Measurements from ENCODE around the gene ABCA2. TPM values are rescaled to one million over a fixed set of nuclear protein-coding genes. Genes with fewer than 3 reads are reported as not detected.

Gene ABCA2
- total and polyA plus RNA-seq, 2 donors from 2014 or later, result 39.2 to 72.1 TPM

- Histone ChIP-seq H3K9me3 (ENCODE audit: control insufficient read depth in 2 of 3, insufficient read depth in 1 of 3, low read length in 3 of 3) (no peaks in the 10 kb centered on the region), H3K9ac (ENCODE audit: low read length in 3 of 3) (no peak overlapping the region), H3K36me3 (ENCODE audit: control insufficient read depth in 2 of 3, insufficient read depth in 3 of 3, low read length in 3 of 3) (no peaks in the 10 kb centered on the region), H3K4me3 (ENCODE audit: low read length in 3 of 3) (no peak overlapping the region), H3K4me1 (ENCODE audit: control insufficient read depth in 2 of 3, insufficient read depth in 2 of 3, low read depth in 1 of 3, low read length in 3 of 3) (peaks cover 0 to 14% (median 0%) of the 10 kb centered on the region in 3 donors), H3K27ac (ENCODE audit: low read depth in 2 of 2, low read length in 2 of 2) (no peak overlapping the region), H3K27me3 (ENCODE audit: control insufficient read depth, insufficient read depth, low read length) (no peaks in the 10 kb centered on the region)
- intact Hi-C loops (cut with DNase I), result no loop called here
- no peak for DNase-seq
- TF ChIP-seq, protein P1, sequence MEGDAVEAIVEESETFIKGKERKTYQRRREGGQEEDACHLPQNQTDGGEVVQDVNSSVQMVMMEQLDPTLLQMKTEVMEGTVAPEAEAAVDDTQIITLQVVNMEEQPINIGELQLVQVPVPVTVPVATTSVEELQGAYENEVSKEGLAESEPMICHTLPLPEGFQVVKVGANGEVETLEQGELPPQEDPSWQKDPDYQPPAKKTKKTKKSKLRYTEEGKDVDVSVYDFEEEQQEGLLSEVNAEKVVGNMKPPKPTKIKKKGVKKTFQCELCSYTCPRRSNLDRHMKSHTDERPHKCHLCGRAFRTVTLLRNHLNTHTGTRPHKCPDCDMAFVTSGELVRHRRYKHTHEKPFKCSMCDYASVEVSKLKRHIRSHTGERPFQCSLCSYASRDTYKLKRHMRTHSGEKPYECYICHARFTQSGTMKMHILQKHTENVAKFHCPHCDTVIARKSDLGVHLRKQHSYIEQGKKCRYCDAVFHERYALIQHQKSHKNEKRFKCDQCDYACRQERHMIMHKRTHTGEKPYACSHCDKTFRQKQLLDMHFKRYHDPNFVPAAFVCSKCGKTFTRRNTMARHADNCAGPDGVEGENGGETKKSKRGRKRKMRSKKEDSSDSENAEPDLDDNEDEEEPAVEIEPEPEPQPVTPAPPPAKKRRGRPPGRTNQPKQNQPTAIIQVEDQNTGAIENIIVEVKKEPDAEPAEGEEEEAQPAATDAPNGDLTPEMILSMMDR (IDR thresholded peaks at IDR 0.05; ENCODE audit: borderline replicate concordance, extremely low read depth, insufficient read depth), result no peak
- FAIRE-seq, result no peak
Observed at GRCh38 chr9:136973618-136974617, 54.1 kb downstream of the ABCA2 start.

DNA sequence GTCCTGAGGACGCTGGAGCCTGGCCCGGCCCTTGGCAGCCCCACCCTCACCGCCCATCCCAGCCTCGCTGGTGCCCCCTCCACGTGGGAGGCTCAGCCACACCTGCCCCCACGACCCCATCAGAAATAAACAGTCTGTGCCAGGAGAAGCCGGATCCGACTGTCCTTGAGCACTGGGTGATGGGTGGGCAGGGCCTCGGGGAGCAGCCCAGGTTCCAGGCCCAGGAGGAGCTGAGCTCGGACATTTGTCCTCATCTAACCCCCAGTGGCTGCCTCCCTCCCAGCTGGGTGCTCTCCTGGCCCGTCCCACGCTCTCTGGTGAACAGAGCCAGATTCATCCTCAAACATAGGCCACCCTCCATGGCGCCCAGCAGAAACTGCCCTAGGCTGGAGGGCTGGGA lies 55.3 kb downstream of the ABCA2 start:
- Histone ChIP-seq H3K4me3 (ENCODE audit: low read length in 3 of 3) (no peak overlapping the region), H3K27me3 (ENCODE audit: control insufficient read depth, insufficient read depth, low read length) (no peaks in the 10 kb centered on the region), H3K27ac (ENCODE audit: low read depth in 2 of 2, low read length in 2 of 2) (no peak overlapping the region), H3K9ac (ENCODE audit: low read length in 3 of 3) (no peak overlapping the region), H3K4me1 (ENCODE audit: control insufficient read depth in 2 of 3, insufficient read depth in 2 of 3, low read depth in 1 of 3, low read length in 3 of 3) (peaks cover 0 to 12% (median 0%) of the 10 kb centered on the region in 3 donors), H3K36me3 (ENCODE audit: control insufficient read depth in 2 of 3, insufficient read depth in 3 of 3, low read length in 3 of 3) (no peaks in the 10 kb centered on the region), H3K9me3 (ENCODE audit: control insufficient read depth in 2 of 3, insufficient read depth in 1 of 3, low read length in 3 of 3) (no peaks in the 10 kb centered on the region)
- intact Hi-C loops (cut with DNase I), result no loop called here
- TF ChIP-seq, protein P1 (IDR thresholded peaks at IDR 0.05; ENCODE audit: borderline replicate concordance, extremely low read depth, insufficient read depth), result no peak
- no peak for DNase-seq
- FAIRE-seq, result no peak

DNA sequence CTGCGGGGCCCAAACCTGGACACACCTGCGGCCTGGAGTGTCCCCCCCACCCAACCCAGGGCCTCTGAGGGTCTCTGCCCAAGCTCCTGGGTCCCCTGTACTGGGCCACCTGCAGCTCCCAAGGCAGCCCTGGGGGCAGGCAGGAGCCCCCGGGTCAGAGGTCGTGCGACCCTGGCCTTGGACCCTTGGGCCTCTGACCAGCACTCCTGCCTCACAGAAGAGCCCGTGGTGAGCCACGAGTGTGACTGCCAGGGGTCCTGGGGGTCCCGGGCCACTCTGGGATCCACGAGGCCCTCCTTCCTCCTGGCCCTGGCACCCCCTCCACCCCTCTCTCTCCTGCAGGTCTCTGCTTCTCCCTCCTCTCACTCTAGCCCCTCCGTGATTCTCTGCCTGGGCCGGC lies 55.7 kb downstream of the ABCA2 start:
- Histone ChIP-seq H3K9me3 (ENCODE audit: control insufficient read depth in 2 of 3, insufficient read depth in 1 of 3, low read length in 3 of 3) (no peaks in the 10 kb centered on the region), H3K27me3 (ENCODE audit: control insufficient read depth, insufficient read depth, low read length) (no peaks in the 10 kb centered on the region), H3K4me3 (ENCODE audit: low read length in 3 of 3) (no peak overlapping the region), H3K4me1 (ENCODE audit: control insufficient read depth in 2 of 3, insufficient read depth in 2 of 3, low read depth in 1 of 3, low read length in 3 of 3) (peaks cover 0 to 8% (median 0%) of the 10 kb centered on the region in 3 donors), H3K36me3 (ENCODE audit: control insufficient read depth in 2 of 3, insufficient read depth in 3 of 3, low read length in 3 of 3) (no peaks in the 10 kb centered on the region), H3K9ac (ENCODE audit: low read length in 3 of 3) (no peak overlapping the region), H3K27ac (ENCODE audit: low read depth in 2 of 2, low read length in 2 of 2) (no peak overlapping the region)
- FAIRE-seq (no peak), DNase-seq (no peak)
- TF ChIP-seq, protein P1 (IDR thresholded peaks at IDR 0.05; ENCODE audit: borderline replicate concordance, extremely low read depth, insufficient read depth), result no peak
- intact Hi-C loops (cut with DNase I), result no loop called here

Data from kidney (tissue), 14 donors.